ENCODE results near the gene TMEM108. TPM values are rescaled to one million over a fixed set of nuclear protein-coding genes. Genes with fewer than 3 reads are reported as not detected.

The TMEM108 gene
- polyA plus RNA-seq, 1 donor (not counting 4 experiments of a cell fraction or from before 2014, with no cell fraction given): not detected

GRCh38 chr3:133018921-133019320, 19.3 kb upstream of the TMEM108 start:
- Histone ChIP-seq H3K9me1 (ENCODE audit: control insufficient read depth, extremely low read depth, insufficient read depth, low read length) (no peaks in the 10 kb centered on the region), H3K4me1 (ENCODE audit: control insufficient read depth, extremely low read depth, insufficient read depth, low read length) (no peaks in the 10 kb centered on the region), H3K79me2 (ENCODE audit: control insufficient read depth, insufficient read depth, low read length) (no peaks in the 10 kb centered on the region), H3K27me3 (ENCODE audit: control insufficient read depth, extremely low read depth, insufficient read depth, low read length) (no peaks in the 10 kb centered on the region), H3K36me3 (ENCODE audit: control insufficient read depth in 2 of 2, extremely low read depth in 1 of 2, insufficient read depth in 2 of 2, low read length in 2 of 2) (no peaks in the 10 kb centered on the region), H4K20me1 (ENCODE audit: control insufficient read depth, extremely low read depth, insufficient read depth, low read length) (no peaks in the 10 kb centered on the region), H2AFZ (ENCODE audit: control insufficient read depth, low read length) (no peak overlapping the region), H3K4me2 (ENCODE audit: control insufficient read depth, extremely low read depth, insufficient read depth, low read depth, low read length) (no peak overlapping the region), H3K4me3 (ENCODE audit: control insufficient read depth in 2 of 3, extremely low read depth in 1 of 3, insufficient read depth in 2 of 3, low read depth in 1 of 3, low read length in 3 of 3) (no peak overlapping the region), H3K9ac (ENCODE audit: control insufficient read depth, extremely low read depth, insufficient read depth, low read length) (no peak overlapping the region), H3K27ac (ENCODE audit: control insufficient read depth, insufficient read depth, low read length) (no peak overlapping the region), H3K9me3 (ENCODE audit: control insufficient read depth, low read depth, low read length) (no peaks in the 10 kb centered on the region)
- TF ChIP-seq EZH2 (IDR thresholded peaks at IDR 0.05; ENCODE audit: low read length): no peak
- TF ChIP-seq, protein P1, sequence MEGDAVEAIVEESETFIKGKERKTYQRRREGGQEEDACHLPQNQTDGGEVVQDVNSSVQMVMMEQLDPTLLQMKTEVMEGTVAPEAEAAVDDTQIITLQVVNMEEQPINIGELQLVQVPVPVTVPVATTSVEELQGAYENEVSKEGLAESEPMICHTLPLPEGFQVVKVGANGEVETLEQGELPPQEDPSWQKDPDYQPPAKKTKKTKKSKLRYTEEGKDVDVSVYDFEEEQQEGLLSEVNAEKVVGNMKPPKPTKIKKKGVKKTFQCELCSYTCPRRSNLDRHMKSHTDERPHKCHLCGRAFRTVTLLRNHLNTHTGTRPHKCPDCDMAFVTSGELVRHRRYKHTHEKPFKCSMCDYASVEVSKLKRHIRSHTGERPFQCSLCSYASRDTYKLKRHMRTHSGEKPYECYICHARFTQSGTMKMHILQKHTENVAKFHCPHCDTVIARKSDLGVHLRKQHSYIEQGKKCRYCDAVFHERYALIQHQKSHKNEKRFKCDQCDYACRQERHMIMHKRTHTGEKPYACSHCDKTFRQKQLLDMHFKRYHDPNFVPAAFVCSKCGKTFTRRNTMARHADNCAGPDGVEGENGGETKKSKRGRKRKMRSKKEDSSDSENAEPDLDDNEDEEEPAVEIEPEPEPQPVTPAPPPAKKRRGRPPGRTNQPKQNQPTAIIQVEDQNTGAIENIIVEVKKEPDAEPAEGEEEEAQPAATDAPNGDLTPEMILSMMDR (optimal IDR thresholded peaks at IDR 0.05 in 1 of 3, IDR thresholded peaks at IDR 0.05 in 1 of 3, conservative IDR thresholded peaks at IDR 0.05 in 1 of 3; ENCODE audit: extremely low read depth in 1 of 3, insufficient read depth in 2 of 3, low read length in 3 of 3): no peak
- no peak for FAIRE-seq
- dilution Hi-C loops (cut with MboI; ENCODE audit: extremely low pct_ligation_motif_present, low sequenced_read_pairs): no loop called here
- no peak for DNase-seq (ENCODE audit: low read depth, low spot score)

DNA sequence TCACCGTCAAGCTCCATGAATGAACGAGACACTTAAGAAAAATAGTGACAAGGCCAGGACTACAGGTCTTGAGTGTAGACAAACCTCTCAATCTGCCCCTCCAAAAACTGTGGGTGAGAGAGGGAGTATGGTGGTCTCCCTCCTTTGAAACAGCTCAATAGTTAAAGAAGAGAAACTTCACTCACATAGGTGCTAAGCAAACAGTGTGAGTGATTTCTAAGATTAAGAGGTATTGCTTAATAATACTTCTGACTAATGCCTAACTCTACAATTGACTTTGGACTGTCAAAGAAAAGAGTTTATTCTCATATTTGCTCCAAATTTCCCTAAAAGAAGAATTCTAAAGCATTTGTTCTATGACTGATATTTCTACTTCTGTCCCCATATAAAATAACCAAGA, 17.0 kb upstream of the TMEM108 start:
- H3K79me2 ChIP-seq (ENCODE audit: control insufficient read depth, insufficient read depth, low read length): no peaks in the 10 kb centered on the region
- H3K9ac ChIP-seq (ENCODE audit: control insufficient read depth, extremely low read depth, insufficient read depth, low read length): no peak overlapping the region
- FAIRE-seq (no peak), DNase-seq (ENCODE audit: low read depth, low spot score) (no peak)
- H4K20me1 ChIP-seq (ENCODE audit: control insufficient read depth, extremely low read depth, insufficient read depth, low read length): no peaks in the 10 kb centered on the region
- H2AFZ ChIP-seq (ENCODE audit: control insufficient read depth, low read length): no peak overlapping the region
- no peak overlapping the region for H3K27ac ChIP-seq (ENCODE audit: control insufficient read depth, insufficient read depth, low read length)
- no peaks in the 10 kb centered on the region for H3K9me1 ChIP-seq (ENCODE audit: control insufficient read depth, extremely low read depth, insufficient read depth, low read length)
- H3K4me3 ChIP-seq (ENCODE audit: control insufficient read depth in 2 of 3, extremely low read depth in 1 of 3, insufficient read depth in 2 of 3, low read depth in 1 of 3, low read length in 3 of 3): no peak overlapping the region
- dilution Hi-C loops (cut with MboI; ENCODE audit: extremely low pct_ligation_motif_present, low sequenced_read_pairs): no loop called here
- no peak overlapping the region for H3K4me2 ChIP-seq (ENCODE audit: control insufficient read depth, extremely low read depth, insufficient read depth, low read depth, low read length)
- no peaks in the 10 kb centered on the region for H3K9me3 ChIP-seq (ENCODE audit: control insufficient read depth, low read depth, low read length)
- TF ChIP-seq, protein P1 (optimal IDR thresholded peaks at IDR 0.05 in 1 of 3, IDR thresholded peaks at IDR 0.05 in 1 of 3, conservative IDR thresholded peaks at IDR 0.05 in 1 of 3; ENCODE audit: extremely low read depth in 1 of 3, insufficient read depth in 2 of 3, low read length in 3 of 3): no peak
- TF ChIP-seq EZH2 (IDR thresholded peaks at IDR 0.05; ENCODE audit: low read length): no peak
- H3K4me1 ChIP-seq (ENCODE audit: control insufficient read depth, extremely low read depth, insufficient read depth, low read length): no peaks in the 10 kb centered on the region
- H3K36me3 ChIP-seq (ENCODE audit: control insufficient read depth in 2 of 2, extremely low read depth in 1 of 2, insufficient read depth in 2 of 2, low read length in 2 of 2): no peaks in the 10 kb centered on the region
- H3K27me3 ChIP-seq (ENCODE audit: control insufficient read depth, extremely low read depth, insufficient read depth, low read length): no peaks in the 10 kb centered on the region

All from keratinocyte (primary cell).